ENCODE data around the gene ANKHD1.

DNA sequence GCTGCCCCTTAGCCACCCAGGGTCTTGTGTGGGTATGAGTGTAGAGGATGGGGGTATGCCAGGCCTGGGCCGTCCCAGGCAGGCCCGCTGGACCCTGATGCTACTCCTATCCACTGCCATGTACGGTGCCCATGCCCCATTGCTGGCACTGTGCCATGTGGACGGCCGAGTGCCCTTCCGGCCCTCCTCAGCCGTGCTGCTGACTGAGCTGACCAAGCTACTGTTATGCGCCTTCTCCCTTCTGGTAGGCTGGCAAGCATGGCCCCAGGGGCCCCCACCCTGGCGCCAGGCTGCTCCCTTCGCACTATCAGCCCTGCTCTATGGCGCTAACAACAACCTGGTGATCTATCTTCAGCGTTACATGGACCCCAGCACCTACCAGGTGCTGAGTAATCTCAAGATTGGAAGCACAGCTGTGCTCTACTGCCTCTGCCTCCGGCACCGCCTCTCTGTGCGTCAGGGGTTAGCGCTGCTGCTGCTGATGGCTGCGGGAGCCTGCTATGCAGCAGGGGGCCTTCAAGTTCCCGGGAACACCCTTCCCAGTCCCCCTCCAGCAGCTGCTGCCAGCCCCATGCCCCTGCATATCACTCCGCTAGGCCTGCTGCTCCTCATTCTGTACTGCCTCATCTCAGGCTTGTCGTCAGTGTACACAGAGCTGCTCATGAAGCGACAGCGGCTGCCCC, 165.6 kb downstream of the ANKHD1 start:
- TF ChIP-seq MTF1 (CRISPR knock-in tag; IDR thresholded peaks at IDR 0.05; ENCODE audit: borderline replicate concordance): no peak
- TF ChIP-seq CTCF (IDR thresholded peaks at IDR 0.05 in 2 of 3, conservative IDR thresholded peaks at IDR 0.05 in 1 of 3; ENCODE audit: insufficient read depth in 2 of 3, low read depth in 1 of 3, low read length in 3 of 3): no peak
- no peak for TF ChIP-seq ZNF274 (IDR thresholded peaks at IDR 0.05; ENCODE audit: borderline replicate concordance, low read depth, low read length)
- TF ChIP-seq MLX (CRISPR knock-in tag; conservative IDR thresholded peaks at IDR 0.05): no peak
- no peak for TF ChIP-seq MYC (IDR thresholded peaks at IDR 0.05; ENCODE audit: low read depth, low read length)
- no peak for TF ChIP-seq MYC (CRISPR knock-in tag; IDR thresholded peaks at IDR 0.05; ENCODE audit: borderline replicate concordance, low read depth)
- no peak for TF ChIP-seq ZNF436 (CRISPR knock-in tag; IDR thresholded peaks at IDR 0.05)
- no peak for TF ChIP-seq ELF1 (tag; IDR thresholded peaks at IDR 0.05)
- TF ChIP-seq, protein P1, sequence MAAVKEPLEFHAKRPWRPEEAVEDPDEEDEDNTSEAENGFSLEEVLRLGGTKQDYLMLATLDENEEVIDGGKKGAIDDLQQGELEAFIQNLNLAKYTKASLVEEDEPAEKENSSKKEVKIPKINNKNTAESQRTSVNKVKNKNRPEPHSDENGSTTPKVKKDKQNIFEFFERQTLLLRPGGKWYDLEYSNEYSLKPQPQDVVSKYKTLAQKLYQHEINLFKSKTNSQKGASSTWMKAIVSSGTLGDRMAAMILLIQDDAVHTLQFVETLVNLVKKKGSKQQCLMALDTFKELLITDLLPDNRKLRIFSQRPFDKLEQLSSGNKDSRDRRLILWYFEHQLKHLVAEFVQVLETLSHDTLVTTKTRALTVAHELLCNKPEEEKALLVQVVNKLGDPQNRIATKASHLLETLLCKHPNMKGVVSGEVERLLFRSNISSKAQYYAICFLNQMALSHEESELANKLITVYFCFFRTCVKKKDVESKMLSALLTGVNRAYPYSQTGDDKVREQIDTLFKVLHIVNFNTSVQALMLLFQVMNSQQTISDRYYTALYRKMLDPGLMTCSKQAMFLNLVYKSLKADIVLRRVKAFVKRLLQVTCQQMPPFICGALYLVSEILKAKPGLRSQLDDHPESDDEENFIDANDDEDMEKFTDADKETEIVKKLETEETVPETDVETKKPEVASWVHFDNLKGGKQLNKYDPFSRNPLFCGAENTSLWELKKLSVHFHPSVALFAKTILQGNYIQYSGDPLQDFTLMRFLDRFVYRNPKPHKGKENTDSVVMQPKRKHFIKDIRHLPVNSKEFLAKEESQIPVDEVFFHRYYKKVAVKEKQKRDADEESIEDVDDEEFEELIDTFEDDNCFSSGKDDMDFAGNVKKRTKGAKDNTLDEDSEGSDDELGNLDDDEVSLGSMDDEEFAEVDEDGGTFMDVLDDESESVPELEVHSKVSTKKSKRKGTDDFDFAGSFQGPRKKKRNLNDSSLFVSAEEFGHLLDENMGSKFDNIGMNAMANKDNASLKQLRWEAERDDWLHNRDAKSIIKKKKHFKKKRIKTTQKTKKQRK (IDR thresholded peaks at IDR 0.05; ENCODE audit: borderline replicate concordance, low read depth, low read length): no peak
- TF ChIP-seq SP1 (CRISPR knock-in tag; IDR thresholded peaks at IDR 0.05): no peak
- no peak for TF ChIP-seq REST (IDR thresholded peaks at IDR 0.05; ENCODE audit: borderline replicate concordance)
- no peak for TF ChIP-seq REST (CRISPR knock-in tag; IDR thresholded peaks at IDR 0.05; ENCODE audit: low read depth)
- no peak for TF ChIP-seq NR0B1 (IDR thresholded peaks at IDR 0.05; ENCODE audit: partially characterized antibody)
- TF ChIP-seq ZNF24 (IDR thresholded peaks at IDR 0.05): no peak
- no peak for TF ChIP-seq NFE2 (IDR thresholded peaks at IDR 0.05; ENCODE audit: low read depth)
- no peak for TF ChIP-seq MTA2 (IDR thresholded peaks at IDR 0.05; ENCODE audit: low read depth)
